SK-N-SH (cell line): ENCODE data around the gene ITSN2. TPM values are rescaled to one million over a fixed set of nuclear protein-coding genes. Genes with fewer than 3 reads are reported as not detected.

Experiments
- CTCF ChIA-PET: fragments of 300-600, 350-600 bp; formaldehyde crosslinking; extraction: SDS; loops from one replicate; lab custom pipeline; 2021; lab: Yijun Ruan, JAX
- POLR2A ChIA-PET: fragments of 350-600 bp; sonication (Branson Sonifier 250); formaldehyde crosslinking; extraction: SDS; loops from one replicate; lab custom pipeline; 2020; ENCODE audit warnings: antibody characterized with exemption, inconsistent platforms; lab: Yijun Ruan, JAX
- DNase-seq: peaks from one replicate; pipeline ENCODE4 v3.0.0; 2012
- H2AFZ ChIP-seq: fragments of 200-600 bp; sonication (generic); 2 replicates; pipeline ENCODE4 v1.8.1; 2016; ENCODE audit warnings: antibody characterized with exemption, mild to moderate bottlenecking, low read depth
- H3F3A ChIP-seq: fragments of 200-600 bp; sonication (generic); replicated peaks from 2 replicates; pipeline ENCODE3; 2016; ENCODE audit warnings: antibody characterized with exemption, mild to moderate bottlenecking; ENCODE audit not compliant: insufficient read depth
- H3K27ac ChIP-seq, 2 experiments: fragments of 200-500 bp in 1 of 2; fragments of 200-600 bp in 1 of 2; sonication (Bioruptor generic) in 1 of 2; sonication (generic), shearing (Covaris generic) in 1 of 2; 2 replicates each; pipeline versions ENCODE4 v1.5.1 to v1.6.1; 2014 to 2016; ENCODE audit warnings: low read depth in 2 of 2, inconsistent platforms in 1 of 2, low read length in 1 of 2, mild to moderate bottlenecking in 1 of 2, mixed read lengths in 1 of 2
- H3K27me3 ChIP-seq: fragments of 200-600 bp; sonication (generic), shearing (Covaris generic); 2 replicates; pipeline ENCODE4 v1.6.1; 2016; ENCODE audit warnings: mixed run types; ENCODE audit not compliant: insufficient read depth
- H3K36me3 ChIP-seq, 2 experiments: fragments of 200-500 bp in 1 of 2; fragments of 200-600 bp in 1 of 2; sonication (Bioruptor generic) in 1 of 2; sonication (generic) in 1 of 2; replicated peaks in 1 of 2; 2 replicates each; pipeline versions ENCODE3 to v1.5.1; 2014 to 2016; ENCODE audit warnings: low read length in 1 of 2, mild to moderate bottlenecking in 1 of 2; ENCODE audit not compliant: insufficient read depth in 2 of 2, control insufficient read depth in 1 of 2
- H3K4me1 ChIP-seq, 2 experiments: fragments of 200-500 bp in 1 of 2; fragments of 200-600 bp in 1 of 2; sonication (Bioruptor generic) in 1 of 2; sonication (generic), shearing (Covaris generic) in 1 of 2; 2 replicates each; pipeline versions ENCODE4 v1.5.1 to v1.6.1; 2014 to 2016; ENCODE audit warnings: low read depth in 1 of 2, low read length in 1 of 2, mixed run types in 1 of 2; ENCODE audit not compliant: insufficient read depth in 2 of 2, control insufficient read depth in 1 of 2
- H3K4me2 ChIP-seq: fragments of 200-600 bp; sonication (generic), shearing (Covaris generic); 2 replicates; pipeline ENCODE4 v1.6.1; 2017; ENCODE audit warnings: mixed run types
- H3K4me3 ChIP-seq, 2 experiments: fragments of 200-500 bp in 1 of 2; fragments of 200-600 bp in 1 of 2; sonication (Bioruptor generic) in 1 of 2; sonication (generic), shearing (Covaris generic) in 1 of 2; 2 replicates each; pipeline versions ENCODE4 v1.5.1 to v1.8.1; 2014 to 2016; ENCODE audit warnings: low read depth in 2 of 2, inconsistent platforms in 1 of 2, low read length in 1 of 2, mild to moderate bottlenecking in 1 of 2, mixed read lengths in 1 of 2, moderate library complexity in 1 of 2
- H3K79me2 ChIP-seq: fragments of 200-600 bp; sonication (generic); 2 replicates; pipeline ENCODE4 v1.8.1; 2017; ENCODE audit warnings: mild to moderate bottlenecking; ENCODE audit not compliant: insufficient read depth
- H3K9ac ChIP-seq: fragments of 200-600 bp; sonication (generic); 2 replicates; pipeline ENCODE4 v1.6.1; 2017; ENCODE audit warnings: mixed run types
- H3K9me2 ChIP-seq: fragments of 200-600 bp; sonication (generic); 2 replicates; pipeline ENCODE4 v1.6.1; 2017; ENCODE audit warnings: mixed run types
- H3K9me3 ChIP-seq: fragments of 200-600 bp; sonication (generic); 2 replicates; pipeline ENCODE4 v1.6.1; 2017; ENCODE audit warnings: mixed run types, mild to moderate bottlenecking, moderate library complexity
- H4K20me1 ChIP-seq: fragments of 200-600 bp; sonication (generic); 2 replicates; pipeline ENCODE4 v1.6.1; 2017; ENCODE audit warnings: mild to moderate bottlenecking, mixed run types; ENCODE audit not compliant: insufficient read depth
- CHD2 ChIP-seq: fragments of 150-350 bp; IDR thresholded peaks from 2 replicates; pipeline ENCODE4 v1.6.1; 2018; ENCODE audit warnings: low read length; ENCODE audit not compliant: partially characterized antibody
- EP300 ChIP-seq, 2 experiments: IDR thresholded peaks; 2 replicates each; pipeline versions ENCODE4 v1.4.0 to v1.6.1; 2012; ENCODE audit warnings: borderline replicate concordance in 1 of 2, low read depth in 1 of 2, low read length in 1 of 2
- FOXM1 ChIP-seq: IDR thresholded peaks from 2 replicates; pipeline ENCODE4 v1.4.0; 2012; ENCODE audit warnings: low read depth, mild to moderate bottlenecking
- GABPA ChIP-seq: IDR thresholded peaks from 2 replicates; pipeline ENCODE4 v1.4.0; 2012; ENCODE audit warnings: low read depth, mild to moderate bottlenecking
- MEF2A ChIP-seq: IDR thresholded peaks from 2 replicates; pipeline ENCODE4 v1.4.0; 2012; ENCODE audit warnings: low read depth, borderline replicate concordance
- NRF1 ChIP-seq: IDR thresholded peaks from 2 replicates; pipeline ENCODE4 v1.6.1; 2012; ENCODE audit warnings: low read depth, mild to moderate bottlenecking, low read length
- POLR2AphosphoS5 ChIP-seq: IDR thresholded peaks from 2 replicates; pipeline ENCODE4 v1.6.1; 2012; ENCODE audit warnings: low read depth, low read length
- RCOR1 ChIP-seq: fragments of 150-350 bp; IDR thresholded peaks from 2 replicates; pipeline ENCODE4 v1.6.1; 2017; ENCODE audit warnings: antibody characterized with exemption, low read length
- RFX5 ChIP-seq: IDR thresholded peaks from 2 replicates; pipeline ENCODE4 v1.6.1; 2012; ENCODE audit warnings: mild to moderate bottlenecking, improper control_type of control experiment, low read length
- RXRA ChIP-seq: IDR thresholded peaks from 2 replicates; pipeline ENCODE4 v1.4.0; 2012; ENCODE audit warnings: low read depth, mild to moderate bottlenecking, borderline replicate concordance
- SIN3A ChIP-seq: IDR thresholded peaks from 2 replicates; pipeline ENCODE4 v1.6.1; 2012; ENCODE audit warnings: low read depth, mild to moderate bottlenecking, low read length, moderate library complexity, borderline replicate concordance
- WGBS: methylation state at CpG from one replicate; pipeline ENCODE4 v1.1.6; 2017; ENCODE audit warnings: low lambda C conversion rate; 5-methylcytosine and 5-hydroxymethylcytosine counted together
- polyA plus RNA-seq, 3 experiments: library from polyadenylated mRNA; depleted of rRNA; stranded (reverse); fragments of >200 nt; gene quantifications; 2 replicates each; pipeline ENCODE4 v1.2.3, GENCODE V29; 2012
- TF ChIP-seq, protein P1 (sequence below): IDR thresholded peaks from 2 replicates; pipeline ENCODE4 v1.4.0; 2012; ENCODE audit warnings: low read depth, borderline replicate concordance
- TF ChIP-seq, protein P2 (sequence below): fragments of 150-350 bp; IDR thresholded peaks from 2 replicates; pipeline ENCODE4 v1.6.1; 2016; ENCODE audit warnings: mild to moderate bottlenecking, low read depth, low read length
- TF ChIP-seq, protein P3 (sequence below): IDR thresholded peaks from 2 replicates; pipeline ENCODE4 v1.4.0; 2012; ENCODE audit warnings: low read depth
- TF ChIP-seq, protein P4 (sequence below): fragments of 150-350 bp; IDR thresholded peaks from 2 replicates; pipeline ENCODE4 v1.6.1; 2017; ENCODE audit warnings: antibody characterized with exemption, low read length, low read depth, borderline replicate concordance

Gene ITSN2
- polyA plus RNA-seq, 1 of the 3 experiments (the other 2 are of a cell fraction) = 11.9 TPM

DNA sequence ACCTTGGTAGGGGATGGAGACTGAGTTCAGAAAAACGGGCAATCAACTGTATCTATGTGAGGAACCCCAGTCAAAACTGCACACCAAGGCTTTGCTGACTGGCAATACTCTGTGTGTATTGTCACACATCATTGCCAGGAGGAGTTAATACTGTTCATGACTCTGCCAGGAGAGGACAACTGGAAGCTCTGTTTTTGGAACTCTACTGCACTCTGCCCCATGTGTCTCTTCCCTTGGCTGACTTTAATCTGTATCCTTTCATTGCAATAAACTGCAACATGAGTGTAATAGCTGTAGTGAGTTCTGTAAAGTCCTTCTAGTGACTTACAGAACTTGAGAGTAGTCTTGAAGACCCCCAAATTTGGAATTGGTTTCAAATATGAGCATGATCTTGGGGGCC is 113.2 kb downstream of the ITSN2 start:
- Histone ChIP-seq H3K9ac (no peak overlapping the region), H2AFZ (no peak overlapping the region), H4K20me1 (no peaks in the 10 kb centered on the region), H3K4me2 (no peak overlapping the region), H3K36me3 (peaks cover 69 to 71% of the 10 kb centered on the region in 2 experiments), H3K27me3 (no peaks in the 10 kb centered on the region), H3K9me3 (no peaks in the 10 kb centered on the region), H3K4me3 (no peak overlapping the region), H3K79me2 (no peaks in the 10 kb centered on the region)
- 93% methylated on average over 1 of the region's 1 CpG for WGBS
- CTCF ChIA-PET = interaction anchor here (0.7 to 0.8 kb wide), 2 partner anchors 11 to 19 kb away, joined by 3 read pairs; no protein-coding TSS in a partner anchor
- no peak for DNase-seq
- TF ChIP-seq FOXM1 = no peak
- TF ChIP-seq, protein P1, sequence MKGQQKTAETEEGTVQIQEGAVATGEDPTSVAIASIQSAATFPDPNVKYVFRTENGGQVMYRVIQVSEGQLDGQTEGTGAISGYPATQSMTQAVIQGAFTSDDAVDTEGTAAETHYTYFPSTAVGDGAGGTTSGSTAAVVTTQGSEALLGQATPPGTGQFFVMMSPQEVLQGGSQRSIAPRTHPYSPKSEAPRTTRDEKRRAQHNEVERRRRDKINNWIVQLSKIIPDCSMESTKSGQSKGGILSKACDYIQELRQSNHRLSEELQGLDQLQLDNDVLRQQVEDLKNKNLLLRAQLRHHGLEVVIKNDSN = no peak
- TF ChIP-seq RXRA = no peak
- TF ChIP-seq RCOR1 = no peak
- TF ChIP-seq NRF1 = no peak
- TF ChIP-seq, protein P2, sequence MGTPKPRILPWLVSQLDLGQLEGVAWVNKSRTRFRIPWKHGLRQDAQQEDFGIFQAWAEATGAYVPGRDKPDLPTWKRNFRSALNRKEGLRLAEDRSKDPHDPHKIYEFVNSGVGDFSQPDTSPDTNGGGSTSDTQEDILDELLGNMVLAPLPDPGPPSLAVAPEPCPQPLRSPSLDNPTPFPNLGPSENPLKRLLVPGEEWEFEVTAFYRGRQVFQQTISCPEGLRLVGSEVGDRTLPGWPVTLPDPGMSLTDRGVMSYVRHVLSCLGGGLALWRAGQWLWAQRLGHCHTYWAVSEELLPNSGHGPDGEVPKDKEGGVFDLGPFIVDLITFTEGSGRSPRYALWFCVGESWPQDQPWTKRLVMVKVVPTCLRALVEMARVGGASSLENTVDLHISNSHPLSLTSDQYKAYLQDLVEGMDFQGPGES = no peak
- TF ChIP-seq, protein P3, sequence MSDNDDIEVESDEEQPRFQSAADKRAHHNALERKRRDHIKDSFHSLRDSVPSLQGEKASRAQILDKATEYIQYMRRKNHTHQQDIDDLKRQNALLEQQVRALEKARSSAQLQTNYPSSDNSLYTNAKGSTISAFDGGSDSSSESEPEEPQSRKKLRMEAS = no peak
- TF ChIP-seq GABPA = no peak
- no peak for TF ChIP-seq CHD2
- TF ChIP-seq, protein P4, sequence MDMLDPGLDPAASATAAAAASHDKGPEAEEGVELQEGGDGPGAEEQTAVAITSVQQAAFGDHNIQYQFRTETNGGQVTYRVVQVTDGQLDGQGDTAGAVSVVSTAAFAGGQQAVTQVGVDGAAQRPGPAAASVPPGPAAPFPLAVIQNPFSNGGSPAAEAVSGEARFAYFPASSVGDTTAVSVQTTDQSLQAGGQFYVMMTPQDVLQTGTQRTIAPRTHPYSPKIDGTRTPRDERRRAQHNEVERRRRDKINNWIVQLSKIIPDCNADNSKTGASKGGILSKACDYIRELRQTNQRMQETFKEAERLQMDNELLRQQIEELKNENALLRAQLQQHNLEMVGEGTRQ = no peak
- TF ChIP-seq POLR2AphosphoS5 = no peak
- no peak for TF ChIP-seq MEF2A
- TF ChIP-seq, all 33 proteins: peak for 0
- Histone ChIP-seq H3K27ac (no peak overlapping the region), H3F3A (no peaks in the 10 kb centered on the region), H3K9me2 (no peaks in the 10 kb centered on the region), H3K4me1 (no peaks in the 10 kb centered on the region; a peak in 1 of 4 replicates)
- POLR2A ChIA-PET = no interaction called here

DNA sequence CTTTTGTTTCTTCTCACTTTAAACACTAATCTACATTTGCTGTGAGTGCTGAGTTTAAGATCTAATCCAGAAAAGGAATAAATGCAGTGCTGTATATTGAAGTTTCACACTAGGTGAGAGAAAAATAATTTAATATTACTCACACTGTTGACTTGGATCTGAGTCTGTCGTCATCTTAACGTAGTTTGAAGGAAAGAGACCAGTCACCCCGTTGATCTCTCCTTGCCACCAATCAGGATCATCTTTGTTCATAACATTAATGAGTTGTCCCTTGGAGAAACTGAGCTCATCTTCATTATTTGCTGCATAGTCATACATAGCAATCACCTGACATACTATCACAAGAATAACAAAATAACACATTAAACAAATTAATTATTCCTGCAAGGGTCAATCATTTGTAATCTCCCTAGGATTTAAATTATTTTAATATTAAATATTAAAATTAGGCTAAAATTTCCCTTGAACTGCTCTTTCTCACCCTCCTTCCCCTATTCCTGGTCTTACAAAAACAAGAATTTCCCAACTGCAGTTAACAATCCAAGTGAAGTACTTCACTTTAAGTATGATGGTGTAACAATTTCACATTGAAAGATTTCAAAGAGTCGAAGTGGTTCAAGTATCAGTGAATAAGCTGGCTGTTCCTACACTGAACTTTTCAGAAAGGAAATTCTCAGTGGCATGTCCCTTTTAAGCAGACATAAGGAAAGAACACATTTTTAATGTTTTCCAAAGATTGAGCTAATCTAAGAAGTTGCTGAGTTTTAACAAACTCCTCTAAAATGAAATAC is 114.2 kb downstream of the ITSN2 start:
- no peaks in the 10 kb centered on the region for H3F3A ChIP-seq
- no peak overlapping the region for H3K4me2 ChIP-seq
- H3K36me3 ChIP-seq = peaks cover 66 to 69% of the 10 kb centered on the region in 2 experiments
- H3K9me2 ChIP-seq = no peaks in the 10 kb centered on the region
- H3K27ac ChIP-seq = no peak overlapping the region
- 90% methylated on average over 4 of the region's 4 CpGs for WGBS
- no peaks in the 10 kb centered on the region for H3K79me2 ChIP-seq
- DNase-seq = no peak
- H3K27me3 ChIP-seq = no peaks in the 10 kb centered on the region
- CTCF ChIA-PET = interaction anchor here (0.6 to 1.3 kb wide), 3 partner anchors 10 to 292 kb away, joined by 3 read pairs; no protein-coding TSS in a partner anchor
- TF ChIP-seq, protein P1 = no peak
- TF ChIP-seq SIN3A = no peak
- no peak for TF ChIP-seq EP300 (IDR thresholded peaks at IDR 0.05; ENCODE audit: borderline replicate concordance in 1 of 2, low read depth in 1 of 2, low read length in 1 of 2)
- TF ChIP-seq RFX5 = no peak
- no peak overlapping the region for H3K4me3 ChIP-seq
- no peaks in the 10 kb centered on the region for H3K9me3 ChIP-seq
- H2AFZ ChIP-seq = no peak overlapping the region
- peaks cover 0 to 2% of the 10 kb centered on the region in 2 experiments; a peak in 1 of 4 replicates for H3K4me1 ChIP-seq
- no peaks in the 10 kb centered on the region for H4K20me1 ChIP-seq
- POLR2A ChIA-PET = no interaction called here
- no peak overlapping the region for H3K9ac ChIP-seq
